Neural cell (in vitro differentiated cells): ENCODE results near the gene SLC4A2. TPM values are rescaled to one million over a fixed set of nuclear protein-coding genes. Genes with fewer than 3 reads are reported as not detected.

Experiments
- H2AFZ ChIP-seq: fragments of 200-600, 300-800 bp; sonication (generic), shearing (Covaris generic); 2 replicates; pipeline ENCODE4 v1.6.0; 2014; ENCODE audit warnings: low read depth, mild to moderate bottlenecking, antibody characterized with exemption, low read length, moderate library complexity
- H3F3A ChIP-seq: fragments of 200-600 bp; shearing (Covaris generic); 2 replicates; pipeline ENCODE4 v1.6.1; 2016; ENCODE audit warnings: mild to moderate bottlenecking, moderate library complexity, mixed read lengths, antibody characterized with exemption, low read length; ENCODE audit not compliant: insufficient read depth, poor library complexity, severe bottlenecking
- H3K27ac ChIP-seq: fragments of 200-600, 300-800 bp; sonication (generic), shearing (Covaris generic); 2 replicates; pipeline ENCODE4 v1.5.1; 2014; ENCODE audit warnings: mild to moderate bottlenecking, low read length, moderate library complexity
- H3K27me3 ChIP-seq: fragments of 300-800, 200-600 bp; sonication (generic), shearing (Covaris generic); 2 replicates; pipeline ENCODE4 v1.6.0; 2014; ENCODE audit warnings: mild to moderate bottlenecking, low read depth, low read length, moderate library complexity; ENCODE audit not compliant: insufficient read depth
- H3K36me3 ChIP-seq: fragments of 300-800, 200-600 bp; sonication (generic), shearing (Covaris generic); 2 replicates; pipeline ENCODE4 v1.5.1; 2014; ENCODE audit warnings: mild to moderate bottlenecking, antibody characterized with exemption, low read length, moderate library complexity; ENCODE audit not compliant: insufficient read depth
- H3K4me2 ChIP-seq: fragments of 300-800, 200-600 bp; sonication (generic), shearing (Covaris generic); 2 replicates; pipeline ENCODE4 v1.6.0; 2014; ENCODE audit warnings: mild to moderate bottlenecking, low read length
- H3K4me3 ChIP-seq: fragments of 300-800, 200-600 bp; sonication (generic), shearing (Covaris generic); 2 replicates; pipeline ENCODE4 v1.5.1; 2014; ENCODE audit warnings: mild to moderate bottlenecking, low read length, moderate library complexity
- H3K79me2 ChIP-seq: fragments of 200-600 bp; shearing (Covaris generic); replicated peaks from 2 replicates; pipeline ENCODE4 v1.6.0; 2014; ENCODE audit warnings: mild to moderate bottlenecking, low read length, moderate library complexity; ENCODE audit not compliant: insufficient read depth
- H3K9ac ChIP-seq: fragments of 300-800, 200-600 bp; sonication (generic), shearing (Covaris generic); 2 replicates; pipeline ENCODE4 v1.6.1; 2016; ENCODE audit warnings: mild to moderate bottlenecking, low read length, mixed read lengths
- H3K9me2 ChIP-seq: fragments of 200-600 bp; shearing (Covaris generic); 2 replicates; pipeline ENCODE4 v1.6.1; 2016; ENCODE audit warnings: mild to moderate bottlenecking, low read length, mixed read lengths; ENCODE audit not compliant: insufficient read depth
- H3K9me3 ChIP-seq: fragments of 200-600, 300-800 bp; sonication (generic), shearing (Covaris generic); 2 replicates; pipeline ENCODE4 v1.6.1; 2016; ENCODE audit warnings: mild to moderate bottlenecking, mixed run types, low read length, moderate library complexity, mixed read lengths
- H4K20me1 ChIP-seq: fragments of 200-600 bp; shearing (Covaris generic); 2 replicates; pipeline ENCODE4 v1.6.1; 2016; ENCODE audit warnings: mild to moderate bottlenecking, mixed run types; ENCODE audit not compliant: insufficient read depth
- CTCF ChIP-seq: fragments of 450-650 bp; IDR thresholded peaks from 2 replicates; pipeline ENCODE4 v1.5.1; 2014; ENCODE audit warnings: antibody characterized with exemption, mild to moderate bottlenecking, moderate library complexity; ENCODE audit not compliant: poor library complexity, severe bottlenecking
- EP300 ChIP-seq: fragments of 450-650 bp; conservative IDR thresholded peaks from 2 replicates; pipeline ENCODE4 v1.6.1; 2014; ENCODE audit warnings: antibody characterized with exemption, mild to moderate bottlenecking, moderate library complexity; ENCODE audit not compliant: poor library complexity, severe bottlenecking
- EZH2 ChIP-seq: fragments of 200-600, 300-800 bp; shearing (Covaris generic), sonication (generic); IDR thresholded peaks from 2 replicates; pipeline ENCODE4 v1.6.1; 2014; ENCODE audit warnings: antibody characterized with exemption, low read length, borderline replicate concordance, mild to moderate bottlenecking; ENCODE audit not compliant: insufficient read depth, poor library complexity, severe bottlenecking
- MXI1 ChIP-seq: fragments of 450-650 bp; conservative IDR thresholded peaks from 2 replicates; pipeline ENCODE4 v1.6.1; 2014; ENCODE audit warnings: antibody characterized with exemption, mild to moderate bottlenecking; ENCODE audit not compliant: poor library complexity, severe bottlenecking
- POLR2AphosphoS5 ChIP-seq: IDR thresholded peaks from 2 replicates; pipeline ENCODE4 v1.6.1; 2012
- RAD21 ChIP-seq: fragments of 450-650 bp; conservative IDR thresholded peaks from 2 replicates; pipeline ENCODE4 v1.6.1; 2014; ENCODE audit warnings: antibody characterized with exemption, mild to moderate bottlenecking, moderate library complexity
- REST ChIP-seq: IDR thresholded peaks from 2 replicates; pipeline ENCODE4 v1.6.1; 2012; ENCODE audit warnings: borderline replicate concordance
- SMC3 ChIP-seq: fragments of 450-650 bp; conservative IDR thresholded peaks from 2 replicates; pipeline ENCODE4 v1.6.1; 2014; ENCODE audit warnings: antibody characterized with exemption, mild to moderate bottlenecking, moderate library complexity; ENCODE audit not compliant: poor library complexity
- TAF1 ChIP-seq: IDR thresholded peaks from 2 replicates; pipeline ENCODE4 v1.6.1; 2012; ENCODE audit warnings: low read depth
- polyA plus RNA-seq: library from polyadenylated mRNA; depleted of rRNA; stranded (reverse); fragments of >200 nt; gene quantifications from 2 replicates; pipeline ENCODE4 v1.2.3, GENCODE V29; 2014

Gene SLC4A2
- polyA plus RNA-seq, 1 donor from 2014 or later, result 2.4 TPM

- no peaks in the 10 kb centered on the region for H4K20me1 ChIP-seq
- no peak overlapping the region for H3K27ac ChIP-seq
- H3K9ac ChIP-seq, result peak overlapping the region; percentile 78
- H3K27me3 ChIP-seq, result peaks cover 16% of the 10 kb centered on the region
- H3K9me3 ChIP-seq, result no peaks in the 10 kb centered on the region
- no peak for TF ChIP-seq TAF1
- H3F3A ChIP-seq, result peaks cover 6% of the 10 kb centered on the region
- H3K4me3 ChIP-seq, result peak overlapping the region; percentile 92
- H3K9me2 ChIP-seq, result no peaks in the 10 kb centered on the region
- H2AFZ ChIP-seq, result no peak overlapping the region
- no peaks in the 10 kb centered on the region for H3K36me3 ChIP-seq
- no peaks in the 10 kb centered on the region for H3K79me2 ChIP-seq
- peak overlapping the region; percentile 94 for H3K4me2 ChIP-seq
These were observed 3.1 kb upstream of the SLC4A2 start for GRCh38 chr7:151056283-151056665.

- Histone ChIP-seq H3K27me3 (peaks cover 11% of the 10 kb centered on the region), H2AFZ (peak overlapping the region; percentile 52), H3K36me3 (no peaks in the 10 kb centered on the region), H3K4me2 (peak overlapping the region; percentile 94), H3K4me3 (peak overlapping the region; percentile 92), H4K20me1 (no peaks in the 10 kb centered on the region), H3K79me2 (no peaks in the 10 kb centered on the region), H3F3A (peaks cover 6% of the 10 kb centered on the region), H3K9ac (peak overlapping the region; percentile 78), H3K9me2 (no peaks in the 10 kb centered on the region), H3K27ac (peak overlapping the region; percentile 61), H3K9me3 (no peaks in the 10 kb centered on the region)
- no peak for TF ChIP-seq POLR2AphosphoS5
- TF ChIP-seq RAD21, result no peak
- no peak for TF ChIP-seq EZH2
- TF ChIP-seq CTCF, result no peak
- TF ChIP-seq SMC3, result no peak
- TF ChIP-seq REST, result no peak
- no peak for TF ChIP-seq TAF1
- TF ChIP-seq MXI1, result no peak
- TF ChIP-seq EP300, result no peak
These were observed 2.5 kb upstream of the SLC4A2 start for GRCh38 chr7:151056666-151057505.
